IPS DF 4.7 (cell line): ENCODE data around the gene PCGF3.
"Not testable (repeated sequence)": the region's sequence is repeated elsewhere in the genome, so short reads cannot be mapped to it uniquely, and the experiment has no call there.

Source experiments
- DNase-seq: peaks from one replicate; pipeline ENCODE4 v3.0.0-alpha.2; 2013; ENCODE audit warnings: low spot score; ENCODE audit errors: extremely low read depth

Gene PCGF3

DNA sequence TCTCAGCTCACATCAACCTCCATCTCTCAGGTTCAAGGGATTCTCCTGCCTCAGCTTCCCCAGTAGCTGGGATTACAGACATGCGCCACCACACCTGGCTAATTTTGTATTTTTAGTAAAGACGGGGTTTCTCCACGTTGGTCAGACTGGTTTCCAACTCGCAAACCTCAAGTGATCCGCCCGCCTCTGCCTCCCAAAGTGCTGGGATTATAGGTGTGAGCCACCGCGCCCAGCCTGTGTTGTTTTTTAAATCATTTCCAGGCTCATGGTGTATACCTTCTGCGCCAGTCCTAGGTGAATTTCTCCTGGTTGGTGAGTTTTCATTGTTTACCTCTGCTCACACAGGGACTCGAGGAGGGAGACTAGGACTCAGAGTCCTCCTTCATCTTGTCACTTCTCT is 74.6 kb downstream of the PCGF3 start:
- DNase-seq: not testable (repeated sequence)

DNA sequence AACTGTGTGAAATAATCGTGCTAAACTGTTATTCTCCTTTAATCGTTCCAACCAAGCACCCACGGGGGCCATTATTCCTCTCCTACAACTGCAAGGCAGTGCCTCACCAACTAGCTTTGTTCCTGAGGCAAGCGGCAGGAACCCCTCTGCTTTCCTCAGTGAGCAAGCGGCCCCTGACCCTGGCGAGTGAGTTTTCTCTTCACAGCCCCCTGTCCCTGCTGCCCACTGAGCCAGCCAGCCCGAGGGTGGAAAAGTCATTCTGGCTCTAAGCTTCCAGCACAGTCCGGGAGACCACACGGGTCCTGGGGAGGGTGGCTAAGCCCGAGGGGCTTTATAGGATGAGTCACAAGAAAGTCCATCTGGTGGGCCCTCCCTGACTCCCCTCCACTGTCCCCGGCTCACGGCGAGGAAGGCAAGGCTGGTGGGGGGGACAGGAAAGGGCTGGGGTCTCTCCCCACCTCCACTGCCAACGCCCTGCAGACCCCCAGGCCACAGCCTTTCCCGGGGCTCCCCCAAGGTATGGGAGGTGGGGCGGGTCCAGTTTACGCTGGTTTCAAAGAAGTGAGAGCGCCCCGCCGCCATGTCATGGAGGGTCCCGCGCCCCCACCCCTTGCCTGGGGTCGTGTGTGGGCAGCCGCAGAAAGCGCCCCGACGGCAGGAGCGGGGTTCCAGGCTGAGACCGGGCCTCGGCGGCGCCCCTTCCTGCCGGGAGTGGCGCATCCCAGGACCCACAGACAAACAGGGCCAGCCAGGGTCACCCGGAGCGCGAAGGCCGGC is 75.3 kb downstream of the PCGF3 start:
- no peak for DNase-seq

DNA sequence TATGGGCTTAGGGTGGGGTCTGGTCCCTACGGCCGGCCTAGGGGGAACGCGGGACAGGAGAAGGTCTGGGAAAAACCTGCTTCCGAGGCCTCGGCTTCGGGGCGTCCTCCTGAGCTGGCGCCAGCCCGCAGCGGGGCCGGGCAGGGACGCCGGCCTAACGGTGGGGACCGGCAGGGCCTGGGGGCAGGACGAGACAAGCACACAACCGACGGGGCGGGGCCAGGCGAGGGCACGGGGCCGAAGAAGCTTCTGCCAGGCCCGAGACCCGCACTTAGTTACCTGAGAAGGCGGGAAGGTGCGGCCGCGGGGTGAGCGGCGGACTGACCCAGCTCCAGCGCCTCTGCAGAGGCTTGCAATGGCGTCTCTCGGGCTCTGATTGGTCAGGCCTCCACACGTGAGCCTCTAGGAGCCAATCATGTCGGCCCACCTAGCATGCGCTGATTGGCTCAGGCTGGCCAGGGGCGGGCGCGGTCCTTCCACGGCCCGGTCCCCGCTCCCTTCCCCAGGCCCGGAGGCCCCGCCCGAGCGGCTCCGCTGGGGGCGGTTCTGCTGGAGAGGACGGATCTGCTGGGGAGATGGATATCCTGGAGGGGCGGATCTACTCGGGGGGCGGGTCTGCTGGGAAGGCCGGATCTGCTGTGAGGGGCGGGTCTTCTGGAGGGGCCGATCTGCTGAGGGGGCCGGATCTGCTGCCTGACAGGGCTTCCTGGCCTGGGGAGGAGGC is 76.0 kb downstream of the PCGF3 start:
- peak; percentile 89 for DNase-seq

GRCh38 chr4:784401-785331 is 79.0 kb downstream of the PCGF3 start:
- no peak for DNase-seq

DNA sequence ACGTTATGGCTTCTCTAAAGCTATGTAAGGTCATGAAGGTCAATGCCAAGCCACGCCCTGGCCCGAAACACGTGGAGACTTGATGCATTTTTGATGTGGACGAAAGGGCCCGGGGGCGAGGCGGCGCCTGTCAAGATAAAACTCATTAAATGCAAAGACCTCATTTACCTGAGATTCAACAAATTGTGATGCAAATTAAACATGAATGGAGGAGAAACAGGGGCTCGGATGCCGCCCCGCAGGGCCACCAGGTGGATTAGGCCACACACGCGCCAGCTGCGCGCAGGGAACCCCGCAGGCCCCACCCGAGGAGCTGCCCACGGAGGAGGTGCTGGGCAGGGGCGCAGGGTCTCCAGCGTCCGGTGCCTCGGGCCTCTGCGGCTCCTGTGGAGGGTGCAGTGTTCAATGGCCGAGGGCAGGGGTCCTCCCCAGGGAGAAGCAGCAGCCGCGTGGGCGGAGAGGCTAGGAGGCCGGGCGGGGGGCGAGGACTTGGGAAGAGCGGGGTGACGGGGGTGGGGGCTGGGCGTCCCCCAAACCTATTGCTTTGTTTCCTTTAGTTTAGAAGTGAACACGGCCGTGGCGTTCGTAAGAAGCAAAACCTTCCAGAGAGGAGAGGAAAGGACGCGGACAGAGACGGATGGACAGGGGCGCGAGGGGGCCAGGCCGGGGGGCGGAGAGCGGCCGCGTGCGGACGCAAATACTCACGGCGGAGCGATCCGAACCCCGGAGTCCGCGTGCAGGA is 79.9 kb downstream of the PCGF3 start:
- DNase-seq: no peak

DNA sequence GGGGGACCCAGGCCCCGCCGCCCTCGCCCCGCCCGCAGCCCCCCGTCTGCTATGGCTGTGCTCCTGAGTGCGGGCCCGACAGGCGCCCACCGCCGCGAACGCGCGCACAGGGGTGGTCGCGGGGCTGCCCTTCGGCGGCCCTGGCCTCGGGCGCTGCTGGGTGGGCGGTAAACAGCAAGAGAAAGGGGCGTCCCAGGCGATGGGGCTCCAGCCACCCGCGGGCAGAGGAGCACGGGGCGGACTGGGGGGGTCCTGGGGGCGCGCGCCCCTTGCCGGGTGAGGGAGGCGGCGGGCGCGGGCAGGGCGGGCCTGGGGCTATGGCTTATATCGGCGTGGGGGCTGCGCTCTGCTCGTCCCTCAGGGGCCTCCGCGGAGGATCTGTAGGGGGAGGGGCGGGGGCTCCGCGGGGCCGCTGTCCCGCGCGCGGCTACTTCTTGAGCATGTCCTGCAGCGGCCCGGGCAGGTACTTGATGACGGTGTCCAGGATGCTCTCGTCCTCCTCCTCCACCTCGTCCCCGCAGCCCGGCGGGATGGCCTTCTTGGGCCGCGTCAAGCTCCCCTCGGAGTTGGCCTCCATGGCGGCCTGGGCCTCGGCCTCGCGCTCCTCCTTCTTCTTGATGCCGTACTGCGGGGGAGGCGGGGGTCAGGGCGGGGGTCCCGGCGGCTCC is 80.6 kb downstream of the PCGF3 start:
- DNase-seq: no peak

DNA sequence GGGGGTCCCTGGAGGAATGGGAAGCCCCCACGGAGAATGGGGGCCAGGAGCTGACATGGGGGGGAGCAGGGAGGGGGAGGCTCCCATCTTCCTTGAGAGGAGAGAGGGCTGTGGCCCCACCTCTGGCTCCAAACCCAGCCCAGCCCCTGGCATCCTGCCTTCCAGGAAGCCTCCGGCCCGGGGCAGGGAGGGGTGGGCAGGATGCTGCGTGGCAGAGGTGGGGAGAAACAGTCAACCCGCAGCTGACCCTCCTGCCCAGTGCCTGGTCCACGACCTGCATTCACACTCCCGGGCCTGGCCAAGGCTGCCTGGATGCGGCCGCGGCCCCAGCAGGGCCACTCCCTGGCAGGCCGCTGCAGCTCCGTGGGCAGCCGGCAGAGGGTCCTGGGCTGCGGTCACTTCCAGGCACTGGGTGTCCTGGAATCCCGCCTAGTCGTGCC is 81.2 kb downstream of the PCGF3 start:
- no peak for DNase-seq

DNA sequence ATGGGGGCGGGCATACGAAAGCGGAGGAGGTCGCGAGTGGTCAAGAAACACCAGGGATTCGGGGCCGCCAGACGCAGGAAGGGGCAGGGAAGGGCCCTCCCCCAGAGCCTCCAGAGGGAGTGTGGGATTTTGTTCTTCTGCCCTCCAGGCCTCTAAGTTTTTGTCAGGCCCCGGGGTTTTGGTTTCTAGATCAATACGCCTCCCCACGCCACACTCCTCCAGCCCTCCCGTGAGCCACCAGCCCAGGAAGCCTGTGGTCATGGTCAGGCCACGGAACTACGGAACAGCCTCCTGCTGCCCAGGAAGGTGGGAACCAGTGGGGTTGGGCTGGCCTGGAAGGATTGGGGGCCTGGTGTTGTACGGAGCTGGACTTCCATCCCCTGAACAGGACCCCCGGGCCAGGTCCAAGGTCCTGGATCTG is 81.9 kb downstream of the PCGF3 start:
- DNase-seq: no peak

DNA sequence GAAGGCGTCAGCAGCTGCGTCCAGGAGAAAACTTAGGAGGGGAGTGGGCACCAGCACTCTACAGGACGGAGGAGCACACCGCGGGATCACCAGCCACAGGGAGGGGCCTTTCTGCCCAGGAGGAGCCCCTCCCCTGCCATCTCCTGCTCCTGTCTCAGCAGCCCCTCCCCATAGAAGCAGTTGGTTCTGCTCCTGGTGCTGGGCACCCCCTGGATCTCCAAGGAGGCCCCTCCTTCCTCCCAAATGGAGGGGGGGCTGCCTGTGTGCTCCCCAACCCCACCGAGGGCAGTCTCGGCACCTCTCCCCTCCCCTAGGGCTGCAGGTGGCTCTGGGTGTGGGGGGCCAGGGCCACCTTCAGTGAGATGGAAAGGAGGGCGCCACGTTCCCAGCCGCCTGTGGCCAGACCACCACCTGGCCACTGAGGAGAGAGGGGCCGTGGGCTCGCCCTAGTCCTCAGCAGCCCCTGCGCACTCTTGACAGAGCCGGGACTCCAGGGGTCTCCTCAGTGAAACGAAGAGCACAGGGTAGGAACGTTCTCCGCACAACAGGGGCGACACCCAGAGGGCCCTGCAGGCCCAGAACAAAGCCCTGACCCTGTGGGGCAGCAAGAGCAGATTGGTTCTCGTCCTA is 82.5 kb downstream of the PCGF3 start:
- no peak for DNase-seq

GRCh38 chr4:788636-789297 is 83.1 kb downstream of the PCGF3 start:
- no peak for DNase-seq

- DNase-seq: no peak
These were observed 84.2 kb downstream of the PCGF3 start for GRCh38 chr4:789571-790465.

- no peak for DNase-seq
These were observed 84.8 kb downstream of the PCGF3 start for GRCh38 chr4:790466-790820.

GRCh38 chr4:791252-791897 is 85.7 kb downstream of the PCGF3 start:
- no peak for DNase-seq

GRCh38 chr4:791898-792625 is 86.4 kb downstream of the PCGF3 start:
- no peak for DNase-seq

GRCh38 chr4:792626-793092 is 87.0 kb downstream of the PCGF3 start:
- no peak for DNase-seq

- DNase-seq: no peak
These were observed 87.6 kb downstream of the PCGF3 start for GRCh38 chr4:793093-793861.
